Astrocyte (in vitro differentiated cells and primary cell): ENCODE data around the gene BTRC. TPM values are rescaled to one million over a fixed set of nuclear protein-coding genes. Genes with fewer than 3 reads are reported as not detected.

Source experiments
- DNase-seq: peaks from one replicate; pipeline ENCODE4 v3.0.0-alpha.2; 2010; ENCODE audit warnings: low read depth
- FAIRE-seq: peaks from 2 replicates; lab custom pipeline; 2011; peaks lifted over from hg19 to GRCh38; lab: Jason Lieb, UNC
- H2AFZ ChIP-seq: 2 replicates; pipeline ENCODE4 v1.6.0; 2012; ENCODE audit warnings: low read depth, low read length, inconsistent platforms
- H3K27ac ChIP-seq: 2 replicates; pipeline ENCODE4 v1.5.1; 2011; ENCODE audit warnings: low read depth, low read length, inconsistent platforms
- H3K27me3 ChIP-seq: 2 replicates; pipeline ENCODE4 v1.6.0; 2011; ENCODE audit warnings: low read length, inconsistent platforms; ENCODE audit not compliant: insufficient read depth
- H3K36me3 ChIP-seq: 2 replicates; pipeline ENCODE4 v1.5.1; 2011; ENCODE audit warnings: low read length, inconsistent platforms; ENCODE audit not compliant: insufficient read depth
- H3K4me1 ChIP-seq: 2 replicates; pipeline ENCODE4 v1.5.1; 2011; ENCODE audit warnings: low read length, inconsistent platforms; ENCODE audit not compliant: insufficient read depth
- H3K4me2 ChIP-seq: 2 replicates; pipeline ENCODE4 v1.6.0; 2012; ENCODE audit warnings: low read length, inconsistent platforms
- H3K4me3 ChIP-seq: 2 replicates; pipeline ENCODE4 v1.5.1; 2011; ENCODE audit warnings: low read depth, mild to moderate bottlenecking, low read length, inconsistent platforms; ENCODE audit not compliant: insufficient read depth
- H3K79me2 ChIP-seq: 2 replicates; pipeline ENCODE4 v1.6.0; 2012; ENCODE audit warnings: mild to moderate bottlenecking, low read length, inconsistent platforms; ENCODE audit not compliant: insufficient read depth
- H3K9ac ChIP-seq: 2 replicates; pipeline ENCODE4 v1.6.0; 2012; ENCODE audit warnings: mild to moderate bottlenecking, low read length, inconsistent platforms
- H3K9me3 ChIP-seq: 2 replicates; pipeline ENCODE4 v1.5.1; 2012; ENCODE audit warnings: low read depth, mild to moderate bottlenecking, low read length, inconsistent platforms; ENCODE audit not compliant: insufficient read depth
- H4K20me1 ChIP-seq: 2 replicates; pipeline ENCODE4 v1.6.0; 2012; ENCODE audit warnings: low read length, inconsistent platforms; ENCODE audit not compliant: insufficient read depth
- H3K27ac Mint-ChIP-seq: one replicate; pipeline ENCODE4 v1.8.0; 2021; ENCODE audit warnings: mild to moderate bottlenecking, mixed read lengths; ENCODE audit not compliant: unreplicated experiment
- H3K27me3 Mint-ChIP-seq: one replicate; pipeline ENCODE4 v1.8.0; 2021; ENCODE audit warnings: low read depth, mixed read lengths; ENCODE audit not compliant: unreplicated experiment
- H3K36me3 Mint-ChIP-seq: one replicate; pipeline ENCODE4 v1.8.0; 2021; ENCODE audit warnings: low read depth, mixed read lengths; ENCODE audit not compliant: unreplicated experiment
- H3K4me1 Mint-ChIP-seq: one replicate; pipeline ENCODE4 v1.8.0; 2021; ENCODE audit warnings: low read depth, mixed read lengths; ENCODE audit not compliant: unreplicated experiment
- H3K4me3 Mint-ChIP-seq: one replicate; pipeline ENCODE4 v1.8.0; 2021; ENCODE audit warnings: mild to moderate bottlenecking, moderate library complexity, mixed read lengths; ENCODE audit not compliant: unreplicated experiment
- H3K9me3 Mint-ChIP-seq: one replicate; pipeline ENCODE4 v1.8.0; 2021; ENCODE audit warnings: mild to moderate bottlenecking, mixed read lengths; ENCODE audit not compliant: unreplicated experiment
- EZH2 ChIP-seq: IDR thresholded peaks from 2 replicates; pipeline ENCODE4 v1.6.1; 2012; ENCODE audit warnings: mild to moderate bottlenecking, low read length, inconsistent platforms; ENCODE audit not compliant: insufficient read depth
- total RNA-seq: library from RNA; stranded (reverse); gene quantifications from 2 replicates; pipeline ENCODE4 v1.2.1, GENCODE V29; 2021
- TF ChIP-seq, protein P1 (sequence below): IDR thresholded peaks from 2 replicates; pipeline ENCODE4 v1.5.1; 2011; ENCODE audit warnings: low read depth, mild to moderate bottlenecking, inconsistent platforms, low read length, moderate library complexity; ENCODE audit not compliant: insufficient read depth

Gene BTRC
- total RNA-seq, 1 donor from 2014 or later: 33.3 TPM

DNA sequence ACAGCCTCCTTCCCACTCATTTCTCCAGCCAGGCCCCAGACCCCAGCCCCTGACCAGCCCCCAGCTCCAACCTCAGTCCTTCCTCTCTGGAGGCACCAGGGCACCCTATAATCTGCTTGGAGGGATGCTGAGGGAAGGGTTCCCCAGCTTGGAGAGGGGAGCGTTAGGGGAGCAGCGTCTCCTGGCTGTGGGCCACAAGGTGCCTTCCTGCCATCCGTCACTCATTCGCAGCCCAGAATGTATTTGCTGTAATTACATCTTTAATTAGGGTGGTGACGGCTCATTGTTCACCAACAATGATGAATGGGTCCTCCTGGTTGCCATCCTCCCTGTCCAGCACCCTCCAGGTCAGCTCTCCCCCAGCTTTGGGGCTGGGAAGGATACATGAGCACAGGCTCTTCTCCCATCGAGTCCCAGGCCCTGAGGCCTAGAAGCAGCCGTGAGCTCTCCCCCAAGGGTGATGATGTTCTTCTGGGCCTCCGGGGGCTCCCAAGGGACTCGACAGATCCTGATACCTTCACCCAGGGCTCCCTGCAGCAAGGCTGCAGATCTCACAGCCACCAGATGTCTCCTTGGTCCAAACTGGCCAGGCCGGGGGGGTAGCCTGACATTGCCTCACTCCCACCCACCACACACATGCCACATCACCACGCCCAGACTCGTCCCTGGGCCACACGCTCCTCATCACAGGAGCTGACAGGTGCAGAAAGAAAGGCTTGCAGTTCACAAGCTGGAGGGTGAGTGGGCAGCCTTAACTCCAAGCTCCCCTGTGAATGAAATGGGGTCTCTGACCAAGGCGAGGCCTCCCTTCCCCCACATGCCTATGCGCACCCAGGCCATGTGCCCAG, 207.3 kb downstream of the BTRC start:
- H3K4me1 ChIP-seq: no peaks in the 10 kb centered on the region
- H4K20me1 ChIP-seq: no peaks in the 10 kb centered on the region
- peaks cover 23% of the 10 kb centered on the region for H3K27me3 Mint-ChIP-seq
- TF ChIP-seq EZH2: no peak
- TF ChIP-seq, protein P1, sequence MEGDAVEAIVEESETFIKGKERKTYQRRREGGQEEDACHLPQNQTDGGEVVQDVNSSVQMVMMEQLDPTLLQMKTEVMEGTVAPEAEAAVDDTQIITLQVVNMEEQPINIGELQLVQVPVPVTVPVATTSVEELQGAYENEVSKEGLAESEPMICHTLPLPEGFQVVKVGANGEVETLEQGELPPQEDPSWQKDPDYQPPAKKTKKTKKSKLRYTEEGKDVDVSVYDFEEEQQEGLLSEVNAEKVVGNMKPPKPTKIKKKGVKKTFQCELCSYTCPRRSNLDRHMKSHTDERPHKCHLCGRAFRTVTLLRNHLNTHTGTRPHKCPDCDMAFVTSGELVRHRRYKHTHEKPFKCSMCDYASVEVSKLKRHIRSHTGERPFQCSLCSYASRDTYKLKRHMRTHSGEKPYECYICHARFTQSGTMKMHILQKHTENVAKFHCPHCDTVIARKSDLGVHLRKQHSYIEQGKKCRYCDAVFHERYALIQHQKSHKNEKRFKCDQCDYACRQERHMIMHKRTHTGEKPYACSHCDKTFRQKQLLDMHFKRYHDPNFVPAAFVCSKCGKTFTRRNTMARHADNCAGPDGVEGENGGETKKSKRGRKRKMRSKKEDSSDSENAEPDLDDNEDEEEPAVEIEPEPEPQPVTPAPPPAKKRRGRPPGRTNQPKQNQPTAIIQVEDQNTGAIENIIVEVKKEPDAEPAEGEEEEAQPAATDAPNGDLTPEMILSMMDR: no peak
- no peaks in the 10 kb centered on the region for H3K79me2 ChIP-seq
- H3K4me1 Mint-ChIP-seq: peaks cover 3% of the 10 kb centered on the region
- no peak overlapping the region for H3K4me3 Mint-ChIP-seq
- H3K4me3 ChIP-seq: no peak overlapping the region
- no peak overlapping the region for H3K9ac ChIP-seq
- peaks cover 14% of the 10 kb centered on the region for H3K36me3 Mint-ChIP-seq
- no peaks in the 10 kb centered on the region for H3K36me3 ChIP-seq
- peaks cover 2% of the 10 kb centered on the region for H3K9me3 Mint-ChIP-seq
- FAIRE-seq (no peak), DNase-seq (no peak)
- H3K27ac Mint-ChIP-seq: no peak overlapping the region
- H2AFZ ChIP-seq: no peak overlapping the region
- no peak overlapping the region for H3K4me2 ChIP-seq
- H3K27me3 ChIP-seq: peaks cover 13% of the 10 kb centered on the region
- H3K9me3 ChIP-seq: no peaks in the 10 kb centered on the region
- no peak overlapping the region for H3K27ac ChIP-seq

DNA sequence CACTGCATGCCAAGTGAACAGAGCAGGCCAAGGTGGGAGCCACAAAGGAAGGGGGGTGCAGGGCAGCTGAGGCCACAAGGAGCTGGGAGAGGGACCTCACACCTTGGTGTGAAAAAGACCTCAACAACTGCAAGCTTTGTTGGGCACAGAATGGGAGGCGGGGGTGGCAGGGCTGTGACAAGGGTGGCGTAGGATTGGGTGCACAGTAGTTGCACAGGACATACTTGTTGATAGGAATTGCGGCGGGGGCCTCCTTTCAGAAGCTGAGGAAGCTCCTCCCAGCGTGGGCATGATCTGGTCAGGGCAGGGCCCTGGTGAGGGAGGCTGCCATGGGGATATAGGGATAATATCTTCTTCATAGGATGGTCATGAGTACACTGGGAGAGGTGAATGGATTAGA, 208.3 kb downstream of the BTRC start:
- Histone ChIP-seq H3K9ac (no peak overlapping the region), H2AFZ (no peak overlapping the region), H3K4me3 (no peak overlapping the region), H3K9me3 (no peaks in the 10 kb centered on the region), H3K36me3 (no peaks in the 10 kb centered on the region), H3K27me3 (peaks cover 20% of the 10 kb centered on the region), H3K27ac (no peak overlapping the region), H3K79me2 (no peaks in the 10 kb centered on the region), H3K4me1 (peaks cover 4% of the 10 kb centered on the region), H4K20me1 (no peaks in the 10 kb centered on the region), H3K4me2 (no peak overlapping the region)
- TF ChIP-seq, protein P1: no peak
- no peak for TF ChIP-seq EZH2
- FAIRE-seq: no peak
- Mint-ChIP-seq H3K36me3 (peaks cover 11% of the 10 kb centered on the region), H3K9me3 (peaks cover 2% of the 10 kb centered on the region), H3K27me3 (peaks cover 29% of the 10 kb centered on the region), H3K4me3 (no peak overlapping the region), H3K4me1 (peaks cover 3% of the 10 kb centered on the region), H3K27ac (no peak overlapping the region)
- no peak for DNase-seq

DNA sequence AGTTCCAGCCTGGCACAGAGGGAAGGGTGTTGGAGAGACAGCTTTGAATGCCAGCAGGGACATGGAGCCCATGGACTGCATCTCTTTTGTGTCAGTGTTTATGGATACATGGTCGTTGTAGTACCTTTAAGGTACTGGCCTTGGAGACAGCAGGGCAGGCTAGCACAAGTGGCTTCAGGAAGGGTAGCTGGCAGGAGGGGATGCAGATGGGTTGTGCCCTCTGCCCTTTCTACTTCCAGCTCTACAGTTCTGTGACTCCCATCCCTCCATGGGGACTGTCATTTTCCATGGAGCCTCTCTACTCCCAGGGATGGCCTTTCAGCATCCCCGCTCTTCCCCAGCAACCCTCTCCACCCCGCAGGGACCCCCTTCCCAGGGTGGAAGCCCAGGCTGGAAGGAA, 209.0 kb downstream of the BTRC start:
- H2AFZ ChIP-seq: no peak overlapping the region
- peaks cover 2% of the 10 kb centered on the region for H3K9me3 Mint-ChIP-seq
- no peak for DNase-seq
- no peaks in the 10 kb centered on the region for H3K36me3 ChIP-seq
- H3K27me3 ChIP-seq: peaks cover 21% of the 10 kb centered on the region
- H3K4me3 Mint-ChIP-seq: no peak overlapping the region
- H3K4me1 ChIP-seq: peaks cover 4% of the 10 kb centered on the region
- no peaks in the 10 kb centered on the region for H4K20me1 ChIP-seq
- no peak overlapping the region for H3K27ac Mint-ChIP-seq
- peaks cover 2% of the 10 kb centered on the region for H3K4me1 Mint-ChIP-seq
- no peak overlapping the region for H3K4me3 ChIP-seq
- H3K79me2 ChIP-seq: no peaks in the 10 kb centered on the region
- H3K27ac ChIP-seq: no peak overlapping the region
- no peak for FAIRE-seq
- no peak overlapping the region for H3K4me2 ChIP-seq
- TF ChIP-seq EZH2: no peak
- TF ChIP-seq, protein P1: no peak
- H3K9me3 ChIP-seq: no peaks in the 10 kb centered on the region
- no peak overlapping the region for H3K9ac ChIP-seq
- H3K36me3 Mint-ChIP-seq: peaks cover 7% of the 10 kb centered on the region
- peaks cover 36% of the 10 kb centered on the region for H3K27me3 Mint-ChIP-seq
